ENCODE results near the gene BMP6.

The BMP6 gene

DNA sequence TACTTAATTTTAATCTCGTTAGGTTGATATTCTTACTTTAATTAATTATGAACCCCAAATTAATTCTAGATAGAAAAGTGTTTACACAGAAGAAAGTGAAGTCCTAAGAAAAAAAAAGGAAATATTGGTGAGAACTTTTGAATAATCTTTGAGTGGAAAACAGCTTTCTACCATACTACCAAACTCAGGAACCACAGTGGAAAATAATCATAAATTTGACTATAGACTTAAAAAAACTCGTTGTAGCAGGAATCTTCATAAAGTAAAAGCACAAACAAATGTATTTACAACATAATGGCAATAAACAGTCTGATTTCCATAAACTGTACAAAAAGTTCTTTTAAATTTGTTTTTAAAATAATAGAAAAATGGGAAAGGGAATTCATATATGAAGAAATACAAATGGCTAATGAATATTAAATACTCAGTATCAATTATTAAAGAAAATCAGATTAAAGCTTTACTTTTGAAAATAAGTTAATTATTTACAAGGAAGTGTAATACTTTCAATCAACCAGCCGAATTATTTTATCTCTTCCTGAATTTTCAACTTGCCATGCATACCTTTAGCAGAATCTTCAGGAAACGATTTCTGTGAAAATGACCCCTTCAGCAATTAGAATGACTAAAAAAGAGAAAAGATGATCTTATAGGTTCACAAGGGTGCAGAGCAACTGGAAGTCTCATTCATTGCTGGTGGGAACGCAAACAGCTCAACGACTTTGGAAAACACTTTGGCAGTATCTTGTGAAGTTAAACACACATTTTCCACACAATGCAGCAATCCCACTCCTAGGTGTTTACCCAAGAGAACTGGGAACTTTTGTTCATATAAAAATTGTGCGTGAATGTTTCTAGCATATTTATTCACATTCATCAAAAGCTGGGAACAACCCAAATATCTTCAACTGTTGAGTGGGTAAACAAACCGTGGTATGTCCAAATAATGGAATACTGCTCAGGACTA, 38.5 kb upstream of the BMP6 start:
- no peaks in the 10 kb centered on the region for H3K36me3 ChIP-seq (replicated peaks; ENCODE audit: low read depth, low read length)
- H2AFZ ChIP-seq (ENCODE audit: low read depth, low read length), result no peak overlapping the region
- H3K9me3 ChIP-seq (ENCODE audit: insufficient read depth, low read length), result no peaks in the 10 kb centered on the region
- no peaks in the 10 kb centered on the region for H4K20me1 ChIP-seq (ENCODE audit: insufficient read depth, low read length)
- H3K4me3 ChIP-seq (ENCODE audit: low read length), result no peak overlapping the region
- H3K4me1 ChIP-seq (ENCODE audit: low read length), result no peaks in the 10 kb centered on the region
- H3K4me2 ChIP-seq (ENCODE audit: low read length), result no peak overlapping the region
- H3K79me2 ChIP-seq (ENCODE audit: low read length), result no peaks in the 10 kb centered on the region
- no peak overlapping the region for H3K27ac ChIP-seq (ENCODE audit: low read length)
- TF ChIP-seq, protein P1, sequence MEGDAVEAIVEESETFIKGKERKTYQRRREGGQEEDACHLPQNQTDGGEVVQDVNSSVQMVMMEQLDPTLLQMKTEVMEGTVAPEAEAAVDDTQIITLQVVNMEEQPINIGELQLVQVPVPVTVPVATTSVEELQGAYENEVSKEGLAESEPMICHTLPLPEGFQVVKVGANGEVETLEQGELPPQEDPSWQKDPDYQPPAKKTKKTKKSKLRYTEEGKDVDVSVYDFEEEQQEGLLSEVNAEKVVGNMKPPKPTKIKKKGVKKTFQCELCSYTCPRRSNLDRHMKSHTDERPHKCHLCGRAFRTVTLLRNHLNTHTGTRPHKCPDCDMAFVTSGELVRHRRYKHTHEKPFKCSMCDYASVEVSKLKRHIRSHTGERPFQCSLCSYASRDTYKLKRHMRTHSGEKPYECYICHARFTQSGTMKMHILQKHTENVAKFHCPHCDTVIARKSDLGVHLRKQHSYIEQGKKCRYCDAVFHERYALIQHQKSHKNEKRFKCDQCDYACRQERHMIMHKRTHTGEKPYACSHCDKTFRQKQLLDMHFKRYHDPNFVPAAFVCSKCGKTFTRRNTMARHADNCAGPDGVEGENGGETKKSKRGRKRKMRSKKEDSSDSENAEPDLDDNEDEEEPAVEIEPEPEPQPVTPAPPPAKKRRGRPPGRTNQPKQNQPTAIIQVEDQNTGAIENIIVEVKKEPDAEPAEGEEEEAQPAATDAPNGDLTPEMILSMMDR (IDR thresholded peaks at IDR 0.05; ENCODE audit: low read depth, low read length), result no peak
- no peak for TF ChIP-seq EZH2phosphoT487 (IDR thresholded peaks at IDR 0.05; ENCODE audit: low read depth)
- peaks cover 18% of the 10 kb centered on the region; the same call in 1 of the 2 replicates for H3K27me3 ChIP-seq (ENCODE audit: low read depth, low read length)
- no peak overlapping the region for H3K9ac ChIP-seq (ENCODE audit: low read length)

DNA sequence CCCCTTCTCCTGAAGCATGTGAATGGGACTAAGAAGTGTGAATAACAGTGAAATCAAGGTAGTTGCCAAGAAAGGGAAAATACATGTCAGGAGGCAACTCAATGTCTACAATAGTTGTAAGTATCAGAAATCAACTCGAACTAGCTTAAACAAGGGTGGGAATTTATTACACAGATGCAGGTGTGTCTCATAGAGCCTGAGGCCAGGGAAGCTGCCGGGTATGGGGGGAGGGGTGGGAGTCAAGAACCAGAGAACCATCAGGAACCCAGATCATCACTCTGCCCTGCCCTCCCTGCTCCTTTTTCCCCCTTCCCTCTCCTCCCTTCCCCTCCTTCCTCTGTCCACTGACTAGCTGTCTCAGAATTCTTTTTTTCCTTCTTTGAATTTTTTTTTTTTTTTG, 34.9 kb upstream of the BMP6 start:
- no peak overlapping the region for H3K4me2 ChIP-seq (ENCODE audit: low read length)
- no peaks in the 10 kb centered on the region for H3K4me1 ChIP-seq (ENCODE audit: low read length)
- H3K79me2 ChIP-seq (ENCODE audit: low read length), result no peaks in the 10 kb centered on the region
- no peak for TF ChIP-seq EZH2phosphoT487 (IDR thresholded peaks at IDR 0.05; ENCODE audit: low read depth)
- TF ChIP-seq, protein P1 (IDR thresholded peaks at IDR 0.05; ENCODE audit: low read depth, low read length), result no peak
- H3K9me3 ChIP-seq (ENCODE audit: insufficient read depth, low read length), result no peaks in the 10 kb centered on the region
- no peak overlapping the region for H3K9ac ChIP-seq (ENCODE audit: low read length)
- no peaks in the 10 kb centered on the region for H4K20me1 ChIP-seq (ENCODE audit: insufficient read depth, low read length)
- H2AFZ ChIP-seq (ENCODE audit: low read depth, low read length), result no peak overlapping the region
- H3K36me3 ChIP-seq (replicated peaks; ENCODE audit: low read depth, low read length), result no peaks in the 10 kb centered on the region
- H3K27me3 ChIP-seq (ENCODE audit: low read depth, low read length), result peaks cover 11% of the 10 kb centered on the region; the same call in 1 of the 2 replicates
- H3K4me3 ChIP-seq (ENCODE audit: low read length), result no peak overlapping the region
- no peak overlapping the region for H3K27ac ChIP-seq (ENCODE audit: low read length)

DNA sequence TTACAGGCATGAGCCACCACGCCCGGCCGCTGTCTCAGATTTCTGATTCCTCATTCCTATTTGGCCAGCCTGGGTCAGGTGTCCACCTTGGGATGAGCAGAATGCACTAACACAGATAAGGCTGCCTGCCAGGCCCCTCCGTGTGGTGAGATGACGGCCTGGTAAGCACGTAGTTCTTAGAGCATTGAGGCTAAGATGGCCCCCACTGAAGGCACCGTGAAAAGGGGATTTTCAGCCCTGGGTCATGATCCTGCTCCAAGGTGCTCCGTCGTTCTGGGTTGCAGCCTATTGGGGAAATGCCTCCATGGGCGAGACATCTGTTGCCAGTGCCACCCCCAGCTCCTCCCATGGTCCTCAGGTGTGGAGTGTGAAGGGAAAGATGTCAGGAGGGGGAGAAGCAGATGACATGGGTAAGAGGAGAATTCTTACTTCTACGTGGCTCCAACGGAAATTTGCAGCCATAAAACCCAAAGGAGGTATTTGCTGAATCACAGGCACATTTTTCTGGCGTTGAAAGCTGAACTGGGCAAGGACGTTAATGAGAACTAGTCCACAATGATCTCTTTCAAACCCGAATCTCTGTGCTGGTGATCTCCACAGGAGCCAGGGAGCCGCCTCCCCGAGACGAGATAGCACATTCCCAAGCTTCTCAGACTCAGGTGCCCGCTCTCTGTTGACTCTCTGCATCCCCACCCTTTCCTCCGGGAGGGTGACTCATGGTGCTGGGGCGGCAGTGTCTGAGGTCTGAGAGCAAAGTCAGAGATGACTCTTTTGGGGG, 34.0 kb upstream of the BMP6 start:
- Histone ChIP-seq H3K27ac (ENCODE audit: low read length) (no peak overlapping the region), H3K27me3 (ENCODE audit: low read depth, low read length) (peaks cover 11% of the 10 kb centered on the region; the same call in 1 of the 2 replicates), H3K4me3 (ENCODE audit: low read length) (no peak overlapping the region), H3K4me1 (ENCODE audit: low read length) (no peaks in the 10 kb centered on the region), H3K9ac (ENCODE audit: low read length) (no peak overlapping the region), H3K9me3 (ENCODE audit: insufficient read depth, low read length) (no peaks in the 10 kb centered on the region), H2AFZ (ENCODE audit: low read depth, low read length) (no peak overlapping the region), H3K36me3 (replicated peaks; ENCODE audit: low read depth, low read length) (no peaks in the 10 kb centered on the region), H4K20me1 (ENCODE audit: insufficient read depth, low read length) (no peaks in the 10 kb centered on the region), H3K4me2 (ENCODE audit: low read length) (no peak overlapping the region), H3K79me2 (ENCODE audit: low read length) (no peaks in the 10 kb centered on the region)
- no peak for TF ChIP-seq EZH2phosphoT487 (IDR thresholded peaks at IDR 0.05; ENCODE audit: low read depth)
- TF ChIP-seq, protein P1 (IDR thresholded peaks at IDR 0.05; ENCODE audit: low read depth, low read length), result no peak

DNA sequence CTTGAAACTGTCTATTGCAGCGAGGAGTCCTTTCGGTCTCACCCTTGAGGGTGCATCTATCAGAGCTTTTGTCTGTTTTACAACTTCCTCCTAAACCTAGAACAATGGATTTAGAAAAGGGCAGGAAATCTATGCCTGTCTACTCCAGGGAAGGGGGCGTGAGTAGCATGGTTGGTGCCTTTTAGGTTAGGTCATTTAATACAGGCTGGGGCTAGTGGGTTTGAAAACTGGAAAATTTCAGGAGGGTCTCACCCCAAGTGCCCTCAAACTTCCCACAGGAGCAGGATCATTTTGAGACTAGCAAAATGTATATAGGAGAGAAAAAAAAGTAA, 33.5 kb upstream of the BMP6 start:
- Histone ChIP-seq H3K79me2 (ENCODE audit: low read length) (no peaks in the 10 kb centered on the region), H4K20me1 (ENCODE audit: insufficient read depth, low read length) (no peaks in the 10 kb centered on the region), H3K4me1 (ENCODE audit: low read length) (no peaks in the 10 kb centered on the region), H3K9me3 (ENCODE audit: insufficient read depth, low read length) (no peaks in the 10 kb centered on the region), H3K4me3 (ENCODE audit: low read length) (no peak overlapping the region), H2AFZ (ENCODE audit: low read depth, low read length) (no peak overlapping the region), H3K4me2 (ENCODE audit: low read length) (no peak overlapping the region), H3K27me3 (ENCODE audit: low read depth, low read length) (peaks cover 11% of the 10 kb centered on the region; the same call in 1 of the 2 replicates), H3K9ac (ENCODE audit: low read length) (no peak overlapping the region), H3K36me3 (replicated peaks; ENCODE audit: low read depth, low read length) (no peaks in the 10 kb centered on the region), H3K27ac (ENCODE audit: low read length) (no peak overlapping the region)
- TF ChIP-seq, protein P1 (IDR thresholded peaks at IDR 0.05; ENCODE audit: low read depth, low read length), result no peak
- no peak for TF ChIP-seq EZH2phosphoT487 (IDR thresholded peaks at IDR 0.05; ENCODE audit: low read depth)

Data from OCI-LY3 (cell line).